ENCODE data around the gene SAV1.
A peak's percentile ranks its signal among the peaks of the same experiment; 100 is the strongest.

SAV1 gene

DNA sequence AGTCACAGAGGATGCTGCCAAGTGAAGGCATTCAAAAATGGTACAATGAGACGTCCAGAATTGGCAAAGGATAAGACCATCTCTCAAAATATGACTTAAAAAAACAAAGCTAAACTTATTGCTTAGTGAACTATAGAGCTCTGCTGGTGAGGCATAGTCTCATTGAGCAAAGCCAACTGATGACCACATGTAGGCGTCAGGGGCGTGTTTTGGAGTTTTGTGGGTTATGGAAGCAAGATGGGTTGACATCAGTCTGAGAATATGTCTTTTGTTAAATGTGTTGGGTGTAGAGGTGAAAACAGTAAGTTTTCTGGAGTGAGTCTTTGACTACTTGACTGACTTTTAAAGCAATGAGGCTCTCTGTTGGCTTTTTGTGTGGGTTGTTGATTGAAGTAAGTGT, 60.9 kb downstream of the SAV1 start:
- DNase-seq (ENCODE audit: low read depth): peak; percentile 35

DNA sequence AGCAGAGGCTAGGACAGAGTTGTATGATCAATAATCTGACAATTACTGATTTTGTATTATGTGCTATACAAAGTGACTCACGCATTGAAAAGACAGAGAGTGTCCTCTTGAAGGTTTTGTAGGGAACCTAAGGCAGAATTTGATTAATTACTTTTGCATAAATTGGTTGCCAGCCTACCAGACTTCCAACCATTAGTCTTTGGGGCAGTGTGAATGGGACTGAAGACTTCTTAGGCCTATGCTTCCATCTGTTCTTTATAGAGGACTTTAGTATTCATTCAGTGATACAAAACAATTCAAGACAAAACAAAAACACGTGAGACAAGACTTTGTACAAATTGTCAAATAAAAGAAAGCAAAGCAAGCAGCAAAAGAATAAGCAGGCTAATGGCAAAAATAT, 61.6 kb downstream of the SAV1 start:
- no peak for DNase-seq (ENCODE audit: low read depth)

DNA sequence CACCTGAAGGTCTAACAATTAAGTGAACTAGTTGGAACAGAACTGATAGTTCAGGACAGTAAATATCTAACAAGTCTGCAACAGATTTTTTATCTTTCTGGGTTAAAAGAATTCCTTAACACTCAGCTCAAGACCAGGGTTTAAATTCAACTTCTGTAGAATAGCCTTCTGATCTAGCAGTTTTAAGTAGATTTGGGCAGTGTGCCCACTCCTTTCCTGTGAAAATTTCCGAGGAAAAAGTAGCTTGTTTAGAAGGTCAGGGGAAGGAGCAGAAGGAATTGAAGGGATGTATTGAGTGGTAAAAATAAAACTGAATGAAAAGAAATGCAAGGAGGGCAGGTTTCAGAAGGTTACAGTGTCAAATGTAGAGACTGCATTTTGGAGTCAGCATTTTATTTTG, 62.3 kb downstream of the SAV1 start:
- no peak for DNase-seq (ENCODE audit: low read depth)

DNA sequence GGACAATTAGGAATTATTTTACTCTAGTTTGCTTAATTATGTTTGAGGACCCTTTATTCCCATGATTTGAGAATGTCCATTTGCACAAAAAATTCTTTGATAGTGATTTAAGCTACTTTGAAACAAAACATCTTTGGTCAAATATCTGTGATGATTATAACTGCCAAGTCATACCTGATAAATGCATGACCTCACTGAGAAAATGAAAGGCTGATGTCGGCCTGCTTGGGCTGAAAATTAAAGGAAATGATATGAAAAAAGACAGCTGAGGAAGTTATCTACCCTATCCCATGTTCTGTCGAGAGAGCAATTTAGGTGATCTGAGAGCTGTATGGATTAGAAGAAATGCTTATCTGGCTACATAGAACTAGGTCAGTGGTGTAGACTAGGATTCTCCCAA, 64.5 kb downstream of the SAV1 start:
- DNase-seq (ENCODE audit: low read depth): no peak

DNA sequence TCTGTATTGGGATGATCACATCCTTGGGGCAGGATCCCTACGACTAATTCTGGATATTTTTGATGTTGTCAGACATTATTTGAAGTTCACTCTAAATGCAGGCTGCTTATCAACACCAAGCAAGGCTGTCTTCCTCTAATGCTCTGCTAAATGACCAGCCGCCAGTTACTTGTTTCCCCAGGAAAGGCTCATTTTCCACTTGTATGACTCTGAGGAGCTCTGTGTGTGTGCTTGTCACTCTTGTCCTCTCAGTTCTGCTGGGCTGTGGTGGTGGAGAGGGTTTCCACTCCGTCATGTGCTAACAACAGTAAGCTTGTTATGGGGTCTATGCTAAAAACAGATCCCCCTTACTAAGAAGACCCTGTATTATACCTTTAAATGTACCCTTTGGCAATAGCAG, 66.1 kb downstream of the SAV1 start:
- DNase-seq (ENCODE audit: low read depth): no peak

DNA sequence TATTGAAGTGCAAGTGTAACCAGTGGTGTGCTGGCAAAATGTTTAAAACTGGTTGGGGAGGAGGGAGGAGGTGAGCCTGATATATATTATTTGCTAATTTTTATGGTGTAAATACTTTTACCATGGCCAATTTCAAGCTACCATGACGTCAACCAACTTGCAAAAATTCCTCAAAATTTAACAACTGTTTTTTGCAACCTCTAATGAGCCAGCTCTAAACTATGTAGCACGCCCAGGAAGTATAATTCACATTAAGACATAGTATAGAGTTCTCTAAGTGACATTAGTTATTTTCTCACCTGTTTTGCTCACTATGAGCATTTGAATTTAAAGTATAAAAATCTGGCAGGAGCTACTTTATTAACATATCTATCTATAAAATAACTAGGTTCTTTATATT, 66.7 kb downstream of the SAV1 start:
- no peak for DNase-seq (ENCODE audit: low read depth)

DNA sequence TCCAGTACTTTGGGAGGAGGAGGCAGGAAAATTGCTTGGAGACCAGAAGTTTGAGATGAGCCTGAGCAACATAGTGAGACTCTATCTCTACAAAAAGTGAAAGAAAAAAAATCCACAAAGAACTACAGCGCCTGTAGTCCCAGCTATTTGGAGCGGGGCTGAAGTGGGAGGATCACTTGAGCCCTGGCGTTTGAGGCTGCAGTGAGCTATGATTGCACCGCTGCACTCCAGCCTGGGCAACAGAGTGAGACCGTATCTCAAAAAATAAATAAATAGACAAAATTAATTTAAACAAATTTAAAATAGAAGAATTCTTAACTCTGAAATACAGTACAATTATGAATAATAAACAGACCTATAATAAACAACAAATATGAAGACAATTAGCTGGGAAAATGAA, 67.3 kb downstream of the SAV1 start:
- DNase-seq (ENCODE audit: low read depth): no peak

DNA sequence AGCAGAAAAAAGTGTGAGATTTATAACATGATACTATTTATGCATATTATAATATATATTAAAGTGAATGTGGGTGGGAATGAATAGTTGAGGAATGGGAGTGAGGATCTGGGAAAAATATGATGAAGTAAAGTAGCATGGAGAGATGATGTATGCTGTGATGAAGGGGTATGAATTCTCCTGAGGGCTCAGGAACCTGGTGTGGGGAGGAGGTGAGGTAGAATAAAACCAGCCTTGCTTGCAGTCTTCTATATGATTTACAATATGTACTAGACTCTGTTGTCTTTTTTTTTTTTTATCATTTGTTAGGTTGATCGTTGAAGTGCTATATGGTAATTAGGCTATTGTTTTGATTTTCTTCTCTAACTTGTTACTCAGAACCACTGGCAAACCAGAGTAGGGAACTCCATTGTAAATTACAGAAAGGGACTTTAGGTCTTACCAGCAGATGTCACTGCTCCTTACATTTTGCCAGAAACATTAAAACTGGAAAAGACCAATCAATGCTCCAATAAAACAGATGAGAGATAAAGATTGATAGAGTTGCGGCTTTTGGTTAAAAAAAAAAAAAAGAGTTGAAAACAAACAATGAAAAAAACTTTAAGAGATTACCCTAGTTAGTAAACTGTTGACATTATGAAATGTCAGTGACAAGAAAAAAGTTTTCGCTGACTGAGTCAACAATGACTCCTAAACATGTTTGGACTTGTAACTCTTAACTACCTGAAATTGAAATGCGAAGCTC, 68.2 kb downstream of the SAV1 start:
- no peak for DNase-seq (ENCODE audit: low read depth)

DNA sequence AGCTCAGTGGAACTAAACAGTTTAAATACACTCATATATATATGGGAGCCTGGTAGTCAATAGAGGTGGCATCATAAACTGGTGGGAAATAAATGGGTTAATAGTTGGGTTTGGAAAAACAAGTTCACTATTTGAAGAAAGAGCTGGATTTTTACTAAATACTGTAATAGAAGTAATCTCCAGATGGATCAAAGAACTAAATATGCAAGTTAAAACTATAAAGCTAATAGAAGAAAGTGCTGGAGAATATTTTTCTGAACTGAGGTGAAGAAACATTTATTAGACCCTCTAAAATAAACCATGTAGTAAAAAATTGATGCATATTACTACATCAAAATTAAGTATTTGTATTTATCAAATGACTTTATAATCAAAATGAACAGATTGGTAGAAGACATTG, 69.3 kb downstream of the SAV1 start:
- no peak for DNase-seq (ENCODE audit: low read depth)

DNA sequence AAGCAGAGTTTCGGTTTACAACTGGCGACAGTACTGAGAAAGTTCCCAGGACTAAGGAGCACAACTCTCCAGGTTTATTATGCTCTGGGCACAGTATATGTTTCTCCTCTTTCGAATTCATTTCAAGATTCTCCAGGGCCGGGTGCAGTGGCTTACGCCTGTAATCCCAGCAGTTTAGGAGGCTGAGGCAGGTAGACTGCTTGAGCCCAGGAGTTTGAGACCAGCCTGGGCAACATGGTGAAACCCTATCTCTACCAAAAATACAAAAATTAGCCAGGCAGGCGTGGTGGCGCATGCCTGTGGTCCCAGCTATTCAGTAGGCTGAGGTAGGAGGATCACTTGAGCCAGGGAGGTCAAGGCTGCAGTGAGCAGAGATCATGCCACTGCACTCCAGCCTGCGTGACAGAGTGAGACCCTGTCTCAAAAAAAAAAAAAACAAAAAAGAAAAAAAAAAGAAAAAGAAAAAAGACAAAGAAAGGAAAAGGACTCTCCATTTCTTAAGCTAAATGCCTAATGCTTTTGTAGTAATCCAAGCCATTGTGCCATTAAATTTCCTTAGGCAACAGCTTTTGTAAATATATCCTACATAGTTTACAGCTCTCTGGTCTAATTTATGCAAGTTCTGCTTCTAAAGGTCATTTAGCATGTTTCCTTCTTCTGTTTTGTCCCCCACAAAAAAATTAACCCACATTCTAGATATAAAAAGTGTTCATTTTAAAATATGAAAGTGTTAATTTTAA, 73.4 kb downstream of the SAV1 start:
- no peak for DNase-seq (ENCODE audit: low read depth)

DNA sequence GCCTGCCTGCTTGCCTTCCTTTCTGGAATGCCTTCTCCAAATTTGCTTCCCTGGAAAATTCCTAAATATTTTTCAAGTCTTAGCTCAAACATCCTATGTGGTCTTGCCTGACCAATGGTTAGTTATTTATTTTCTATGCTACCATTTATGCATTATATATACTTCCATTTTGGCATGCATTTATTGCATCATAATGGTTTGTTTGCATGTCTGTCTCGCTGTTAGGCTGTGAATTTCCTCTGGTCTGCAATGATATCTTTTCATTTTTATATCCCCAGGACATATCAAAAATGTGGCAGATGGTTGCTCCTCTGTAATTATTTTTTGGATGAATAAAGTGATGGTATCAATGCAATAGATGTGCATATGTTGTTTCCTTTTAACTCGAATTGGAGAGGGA, 77.6 kb downstream of the SAV1 start:
- DNase-seq (ENCODE audit: low read depth): no peak
